GM13977 (cell line): ENCODE measurements around the gene CIDEB.

Experiments used
- DNase-seq: peaks from one replicate; pipeline ENCODE4 v3.0.0; 2012; ENCODE audit warnings: low spot score
- CTCF ChIP-seq: IDR thresholded peaks from 2 replicates; pipeline ENCODE4 v1.5.1; 2012; ENCODE audit warnings: mild to moderate bottlenecking, control low read depth; ENCODE audit not compliant: insufficient read depth; ENCODE audit errors: extremely low read depth, missing control alignments
- in situ Hi-C: fragments of 300-500 bp; cut with MboI; formaldehyde crosslinking; loops from one replicate; pipeline ENCODE4 v1.12.0; 2022; ENCODE audit warnings: low sequenced_read_pairs, low pct_unique_long_range_greater_than_20kb, mixed read lengths, inconsistent platforms; ENCODE audit not compliant: unreplicated experiment

CIDEB gene

DNA sequence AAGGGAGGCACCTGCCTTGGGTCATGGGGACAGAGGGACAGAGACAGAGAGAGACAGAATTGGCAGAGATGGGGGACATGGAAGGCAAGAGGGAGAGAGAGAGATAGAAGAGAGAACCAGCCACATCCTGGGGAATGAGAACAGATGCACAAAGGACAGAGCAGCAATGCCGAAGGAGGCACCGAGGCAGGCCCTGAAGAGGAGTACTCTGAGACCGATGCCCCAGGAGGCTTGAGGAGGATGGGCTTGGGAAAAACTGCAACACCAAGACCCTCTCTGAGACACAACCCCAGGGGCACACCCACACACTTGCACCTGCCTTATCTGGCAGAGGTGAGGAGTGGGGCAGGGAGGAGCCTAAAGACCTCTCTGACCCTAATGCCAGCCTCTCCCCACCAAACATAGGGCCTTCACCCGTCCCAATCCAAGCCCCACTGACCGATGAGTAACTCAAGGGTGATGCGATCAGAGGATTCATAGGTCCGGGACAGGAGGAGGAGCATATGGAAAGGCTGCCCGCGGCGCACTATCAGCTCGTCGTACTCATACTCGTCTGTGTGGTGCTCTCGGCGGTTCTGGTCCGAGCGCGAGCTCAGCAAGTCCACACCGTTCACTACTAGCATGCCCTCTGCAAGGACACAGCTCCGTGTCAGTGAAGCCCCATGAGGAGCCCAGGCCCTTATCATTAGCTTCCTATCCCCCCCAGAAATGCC lies 46.4 kb downstream of the CIDEB start:
- in situ Hi-C loops, result no loop called here
- no peak for TF ChIP-seq CTCF
- DNase-seq, result no peak

DNA sequence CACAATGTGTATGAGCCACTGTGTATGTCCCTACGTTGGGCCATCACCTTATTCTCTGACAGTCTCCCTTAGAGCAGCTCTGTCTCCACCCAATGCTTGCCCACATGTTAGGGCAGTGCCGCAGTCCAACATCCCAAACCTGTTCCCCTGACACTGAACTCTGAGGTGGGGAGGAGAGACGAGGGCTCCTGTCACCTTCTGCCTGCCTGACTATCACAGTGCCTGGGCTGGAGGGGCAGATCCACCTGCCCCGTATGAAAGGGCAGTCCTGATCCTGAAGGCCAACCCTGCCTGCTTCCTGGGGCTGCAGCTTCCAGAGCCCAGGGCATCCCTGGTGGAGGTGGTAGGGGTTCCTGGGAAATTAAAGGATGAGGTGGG lies 47.0 kb downstream of the CIDEB start:
- DNase-seq, result no peak
- in situ Hi-C loops, result no loop called here
- TF ChIP-seq CTCF, result no peak

DNA sequence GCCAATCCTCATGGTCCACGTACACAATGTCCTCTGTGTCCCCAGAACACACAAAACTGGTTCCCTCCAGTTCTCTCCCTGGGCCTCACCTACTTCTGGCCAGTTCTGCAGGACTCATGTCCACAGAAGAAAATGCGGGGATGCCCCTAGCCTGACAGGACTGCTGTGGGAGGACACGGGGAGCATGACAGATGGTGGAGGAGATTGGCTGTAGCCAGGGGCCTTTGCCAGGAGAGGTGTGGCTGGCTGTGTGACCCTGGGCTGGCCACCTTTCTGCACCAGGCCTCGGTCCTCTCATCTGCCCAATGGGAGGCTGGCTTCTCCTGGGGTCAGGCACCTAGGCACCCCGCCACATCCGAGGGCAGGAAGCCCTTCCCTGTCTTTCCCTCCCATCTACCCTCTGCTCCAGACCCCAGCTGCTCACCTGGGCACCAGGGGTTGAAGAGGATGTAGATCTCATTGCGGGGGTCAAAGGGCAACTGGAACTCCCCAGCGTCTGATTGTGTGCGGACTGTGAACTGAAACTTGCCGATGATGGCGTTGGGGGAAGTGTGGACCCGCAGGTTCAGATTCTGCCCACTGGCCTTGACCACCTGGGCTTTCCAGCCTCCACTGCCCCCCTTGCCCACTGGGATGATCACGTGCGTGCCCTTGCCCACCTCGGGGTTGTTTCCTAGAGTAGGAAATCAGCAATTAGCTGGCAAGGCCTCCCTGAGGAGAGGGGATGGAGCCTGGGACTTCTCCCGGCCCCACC lies 47.6 kb downstream of the CIDEB start:
- DNase-seq, result no peak
- in situ Hi-C loops, result no loop called here
- no peak for TF ChIP-seq CTCF

- in situ Hi-C loops, result no loop called here
- DNase-seq, result no peak
Observed at GRCh38 chr14:24259282-24260025, 48.3 kb downstream of the CIDEB start.

GRCh38 chr14:24258548-24259265 lies 49.1 kb downstream of the CIDEB start:
- TF ChIP-seq CTCF, result no peak
- in situ Hi-C loops, result no loop called here
- no peak for DNase-seq

More at GRCh38 chr14:24259282-24260025, 48.3 kb downstream of the CIDEB start:
- no peak for TF ChIP-seq CTCF

DNA sequence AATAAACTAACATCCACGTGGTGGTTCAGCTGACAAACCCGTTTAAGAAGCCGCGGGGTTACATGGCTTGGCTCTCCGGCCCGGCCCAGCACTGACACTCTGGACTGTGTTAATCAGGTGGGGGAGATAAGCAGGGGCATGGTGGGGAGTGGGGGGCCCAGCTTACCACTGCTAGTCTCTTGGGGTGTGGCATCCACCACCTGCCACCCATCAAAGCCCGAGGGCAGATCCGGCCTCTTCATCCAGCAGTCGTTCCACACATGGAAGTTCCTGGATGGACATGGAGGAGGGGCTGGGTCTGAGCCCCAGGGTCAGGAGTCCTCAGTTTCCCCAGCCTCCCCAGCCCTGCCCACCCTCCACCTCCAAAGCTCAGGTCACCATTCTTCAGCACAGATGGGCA lies 49.7 kb downstream of the CIDEB start:
- in situ Hi-C loops, result no loop called here
- DNase-seq, result no peak
- no peak for TF ChIP-seq CTCF
